Posterior vena cava (tissue), 2 donors: Measurements from ENCODE around the gene ELP5. TPM values are rescaled to one million over a fixed set of nuclear protein-coding genes. Genes with fewer than 3 reads are reported as not detected.

ENCODE experiments used
- DNase-seq: peaks from one replicate; pipeline ENCODE4 v3.0.0-alpha.2; 2020; ENCODE audit warnings: low spot score
- intact Hi-C, 2 donors: fragments of 100-400 bp; cut with DNase I; formaldehyde crosslinking; loops; one replicate each; pipeline versions ENCODE4 v1.14.1 to v1.14.2; 2022 to 2023
- long read RNA-seq, 2 donors: library from polyadenylated mRNA; unstranded; transcript quantifications; one replicate each; pipeline ENCODE4 v2.0.0, GENCODE V29; 2020 to 2021
- total RNA-seq, 2 donors: library from RNA; stranded (reverse); fragmentation: NEBNext Ultra II Directional; extraction: Animal tissue kit (Norgen Biotek cat#: 25700); gene quantifications; one replicate each; pipeline ENCODE4 v1.2.1, GENCODE V29; 2021
- donor health status: DM: yes; HTN: yes; CAD: no.
- donor health status: DM: yes; HTN: yes; CAD: no.

Gene ELP5
- 10 to 100 TPM; 36.5 to 40.0 TPM for total RNA-seq
- long read RNA-seq, donor 1, transcript ELP5-210 (4 exons, 687 nt), result major isoform, 6 of 12 reads
- long read RNA-seq, donor 1, partial matches to known transcripts, result 2 of 12 reads
- long read RNA-seq, donor 1, other reads (novel, unspliced or antisense), result 0 of 12 reads
- long read RNA-seq, donor 2, transcript ELP5-214 (6 exons, 2,209 nt), result major isoform, 19 of 45 reads
- long read RNA-seq, donor 2, transcript ELP5-204 (8 exons, 1,423 nt), result minor isoform, 12 of 45 reads
- long read RNA-seq, donor 2, transcript ELP5-210 (4 exons, 687 nt), result minor isoform, 6 of 45 reads
- long read RNA-seq, donor 2, partial matches to known transcripts, result 1 of 45 reads
- long read RNA-seq, donor 2, other reads (novel, unspliced or antisense), result 6 of 45 reads

GRCh38 chr17:7252176-7253043, at the start of gene ELP5:
TSS of gene ELP5 (plus strand) at chr17:7252215. CDS start at chr17:7252551, 336 bp downstream.
- DNase-seq, result peak; percentile 99
- intact Hi-C loops, result loop anchor here in 1 of 2 donors (5.0 kb wide), 1 partner anchor 95 kb away; no protein-coding TSS in a partner anchor

- intact Hi-C loops, result no loop called here
- no peak for DNase-seq
Measured at GRCh38 chr17:7203391-7203790, 48.6 kb upstream of the ELP5 start.

GRCh38 chr17:7204336-7204735, 47.7 kb upstream of the ELP5 start:
- intact Hi-C loops, result no loop called here
- no peak for DNase-seq

GRCh38 chr17:7204828-7205461, 47.1 kb upstream of the ELP5 start:
- DNase-seq, result peak; percentile 95
- intact Hi-C loops, result no loop called here

- intact Hi-C loops, result no loop called here
- no peak for DNase-seq
Measured at GRCh38 chr17:7205561-7205960, 46.5 kb upstream of the ELP5 start.

GRCh38 chr17:7207120-7208001, 44.7 kb upstream of the ELP5 start:
- DNase-seq, result no peak
- intact Hi-C loops, result no loop called here

GRCh38 chr17:7208027-7208571, 43.9 kb upstream of the ELP5 start:
- intact Hi-C loops, result no loop called here
- no peak for DNase-seq

GRCh38 chr17:7208754-7209460, 43.1 kb upstream of the ELP5 start:
- intact Hi-C loops, result no loop called here
- no peak for DNase-seq

GRCh38 chr17:7211491-7212273, 40.3 kb upstream of the ELP5 start:
- intact Hi-C loops, result no loop called here
- no peak for DNase-seq

GRCh38 chr17:7213895-7214299, 38.1 kb upstream of the ELP5 start:
- intact Hi-C loops, result no loop called here
- DNase-seq, result peak; percentile 93

GRCh38 chr17:7214300-7215135, 37.5 kb upstream of the ELP5 start:
- intact Hi-C loops, result no loop called here
- DNase-seq, result peak; percentile 100

GRCh38 chr17:7215136-7215638, 36.8 kb upstream of the ELP5 start:
- peak; percentile 73 for DNase-seq
- intact Hi-C loops, result no loop called here

- intact Hi-C loops, result no loop called here
- no peak for DNase-seq
Measured at GRCh38 chr17:7215652-7216180, 36.3 kb upstream of the ELP5 start.

- no peak for DNase-seq
- intact Hi-C loops, result no loop called here
Measured at GRCh38 chr17:7216242-7217112, 35.5 kb upstream of the ELP5 start.
